Endometrial microvascular endothelial cells (primary cell): ENCODE measurements around the gene FUT7. TPM values are rescaled to one million over a fixed set of nuclear protein-coding genes. Genes with fewer than 3 reads are reported as not detected.

Source experiments
- in situ Hi-C: cut with HindIII; loops from 2 replicates; pipeline ENCODE4 v1.10.0; 2017; ENCODE audit warnings: low sequenced_read_pairs, low pct_unique_long_range_greater_than_20kb; ENCODE audit errors: inconsistent ontology term
- total RNA-seq: library from RNA; depleted of rRNA; stranded (reverse); fragments of >200 nt; gene quantifications from one replicate; pipeline ENCODE4 v1.2.3, GENCODE V29; 2015; ENCODE audit errors: inconsistent ontology term

Gene FUT7
- total RNA-seq, 1 donor from 2014 or later, result not detected

GRCh38 chr9:136980669-136981478 lies 51.0 kb downstream of the FUT7 start:
- in situ Hi-C loops, result no loop called here

Other genes starting within 250 kb of the FUT7 start
- gene TMEM141, start 240.7 kb downstream of the FUT7 start, total RNA-seq, result 72.7 TPM
- gene CCDC183, start 235.8 kb downstream of the FUT7 start, total RNA-seq, result not detected
- gene RABL6, start 224.1 kb downstream of the FUT7 start, total RNA-seq, result 125 TPM
- 0.46 TPM for gene AJM1, start 189.6 kb downstream of the FUT7 start, total RNA-seq
- gene PHPT1, start 182.7 kb downstream of the FUT7 start, total RNA-seq, result 95.9 TPM
- gene MAMDC4, start 179.7 kb downstream of the FUT7 start, total RNA-seq, result 1.0 TPM
- gene EDF1, start 165.8 kb downstream of the FUT7 start, total RNA-seq, result 440 TPM
- gene TRAF2, start 145.6 kb downstream of the FUT7 start, total RNA-seq, result 16.7 TPM
- gene FBXW5, start 87.3 kb downstream of the FUT7 start, total RNA-seq, result 212 TPM
- not detected for gene C8G, start 86.8 kb downstream of the FUT7 start, total RNA-seq
- not detected for gene LCN12, start 79.8 kb downstream of the FUT7 start, total RNA-seq
- gene PTGDS, start 54.6 kb downstream of the FUT7 start, total RNA-seq, result not detected
- gene LCNL1, start 49.1 kb downstream of the FUT7 start, total RNA-seq, result not detected
- 49.0 TPM for gene PAXX, start 39.7 kb downstream of the FUT7 start, total RNA-seq
- gene CLIC3, start 35.5 kb downstream of the FUT7 start, total RNA-seq, result 4.8 TPM
- gene ABCA2, start 3.9 kb downstream of the FUT7 start, total RNA-seq, result 4.0 TPM
- 65.7 TPM for gene NPDC1, start 14.1 kb upstream of the FUT7 start, total RNA-seq
- gene ENTPD2, start 22.0 kb upstream of the FUT7 start, total RNA-seq, result not detected
- 38.5 TPM for gene SAPCD2, start 38.5 kb upstream of the FUT7 start, total RNA-seq
- 13.8 TPM for gene UAP1L1, start 45.4 kb upstream of the FUT7 start, total RNA-seq
- 106 TPM for gene MAN1B1, start 54.9 kb upstream of the FUT7 start, total RNA-seq
- 99.2 TPM for gene DPP7, start 82.6 kb upstream of the FUT7 start, total RNA-seq
- not detected for gene GRIN1, start 107.1 kb upstream of the FUT7 start, total RNA-seq
- not detected for gene LRRC26, start 138.0 kb upstream of the FUT7 start, total RNA-seq
- gene TMEM210, start 140.0 kb upstream of the FUT7 start, total RNA-seq, result not detected
- 14.9 TPM for gene ANAPC2, start 156.5 kb upstream of the FUT7 start, total RNA-seq
- gene SSNA1, start 156.6 kb upstream of the FUT7 start, total RNA-seq, result 117 TPM
- 8.8 TPM for gene TPRN, start 168.7 kb upstream of the FUT7 start, total RNA-seq
- 28.1 TPM for gene TMEM203, start 173.6 kb upstream of the FUT7 start, total RNA-seq
- gene NDOR1, start 173.6 kb upstream of the FUT7 start, total RNA-seq, result 19.6 TPM
- gene RNF208, start 190.2 kb upstream of the FUT7 start, total RNA-seq, result not detected
- not detected for gene CYSRT1, start 193.1 kb upstream of the FUT7 start, total RNA-seq
- not detected for gene RNF224, start 195.4 kb upstream of the FUT7 start, total RNA-seq
- not detected for gene SLC34A3, start 198.8 kb upstream of the FUT7 start, total RNA-seq
- 1,061 TPM for gene TUBB4B, start 209.2 kb upstream of the FUT7 start, total RNA-seq
- not detected for gene STPG3, start 219.2 kb upstream of the FUT7 start, total RNA-seq
- 72.0 TPM for gene NELFB, start 223.2 kb upstream of the FUT7 start, total RNA-seq
- gene TOR4A, start 245.6 kb upstream of the FUT7 start, total RNA-seq, result 53.1 TPM